KOPT-K1 (cell line): Measurements from ENCODE around the gene ATPAF2.

Source experiments
- H3K27ac ChIP-seq: fragments of 200-600 bp; sonication (generic); 2 replicates; pipeline ENCODE4 v1.5.1; 2016; ENCODE audit warnings: antibody characterized with exemption, mild to moderate bottlenecking, low read depth, low read length; ENCODE audit not compliant: poor library complexity, severe bottlenecking
- H3K36me3 ChIP-seq: fragments of 200-600 bp; sonication (generic); 2 replicates; pipeline ENCODE4 v1.5.1; 2017; ENCODE audit warnings: antibody characterized with exemption, mild to moderate bottlenecking, low read length, moderate library complexity; ENCODE audit not compliant: insufficient read depth
- H3K9me3 ChIP-seq: fragments of 200-600 bp; sonication (generic); 2 replicates; pipeline ENCODE4 v1.5.1; 2017; ENCODE audit warnings: antibody characterized with exemption, low read length, mild to moderate bottlenecking; ENCODE audit not compliant: insufficient read depth, poor library complexity, severe bottlenecking

ATPAF2 gene

GRCh38 chr17:18045691-18046350 is 6.9 kb upstream of the ATPAF2 start:
- Histone ChIP-seq H3K27ac (no peak overlapping the region), H3K36me3 (peaks cover 58% of the 10 kb centered on the region), H3K9me3 (no peaks in the 10 kb centered on the region)

DNA sequence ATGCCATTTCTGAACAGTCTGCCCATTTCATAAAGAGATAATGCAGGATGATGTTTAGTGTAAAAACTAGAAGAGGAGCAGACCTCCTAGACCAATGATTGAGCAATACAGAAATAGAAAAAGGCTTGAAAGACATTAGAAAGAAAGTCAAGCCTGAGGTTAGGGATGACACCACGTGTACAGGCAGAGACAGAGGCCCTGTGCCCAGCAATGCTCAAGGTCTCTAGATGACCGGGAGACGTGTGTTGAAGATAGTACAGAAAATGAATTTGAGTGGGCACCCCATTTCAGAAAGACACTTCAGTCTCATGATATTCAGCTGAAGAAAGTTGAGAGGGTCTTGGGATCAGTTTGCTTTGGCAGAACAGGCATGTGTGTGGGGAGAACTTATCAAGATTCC is 5.6 kb upstream of the ATPAF2 start:
- Histone ChIP-seq H3K9me3 (no peaks in the 10 kb centered on the region), H3K27ac (peak overlapping the region; percentile 23), H3K36me3 (peaks cover 47% of the 10 kb centered on the region)

DNA sequence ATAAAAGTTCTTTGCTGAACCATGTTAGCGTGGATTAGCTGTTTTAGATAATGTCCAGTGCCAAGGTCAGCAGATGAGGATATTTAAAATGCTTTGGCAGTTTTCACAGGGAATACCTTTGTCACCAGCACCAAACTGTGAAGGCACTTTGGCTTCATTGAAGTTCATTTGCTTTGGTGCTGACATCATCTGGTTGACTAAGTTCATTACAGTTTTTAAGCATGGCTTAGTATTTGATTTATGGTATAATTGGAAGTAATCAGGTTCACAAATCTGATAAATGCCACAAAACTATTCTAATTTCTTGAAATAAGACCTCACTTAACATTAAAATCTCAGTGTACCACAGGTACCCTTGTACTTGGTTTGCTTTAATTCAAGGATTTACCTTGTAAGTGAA is 4.5 kb upstream of the ATPAF2 start:
- Histone ChIP-seq H3K9me3 (no peaks in the 10 kb centered on the region), H3K27ac (peak overlapping the region; percentile 58), H3K36me3 (peaks cover 44% of the 10 kb centered on the region)

- peak overlapping the region; percentile 58 for H3K27ac ChIP-seq
- peaks cover 41% of the 10 kb centered on the region for H3K36me3 ChIP-seq
- H3K9me3 ChIP-seq: no peaks in the 10 kb centered on the region
Observed at GRCh38 chr17:18042983-18043382, 4.0 kb upstream of the ATPAF2 start.

GRCh38 chr17:18041776-18042175 is 2.8 kb upstream of the ATPAF2 start:
- peak overlapping the region; percentile 15 for H3K27ac ChIP-seq
- H3K36me3 ChIP-seq: peaks cover 29% of the 10 kb centered on the region
- H3K9me3 ChIP-seq: no peaks in the 10 kb centered on the region

DNA sequence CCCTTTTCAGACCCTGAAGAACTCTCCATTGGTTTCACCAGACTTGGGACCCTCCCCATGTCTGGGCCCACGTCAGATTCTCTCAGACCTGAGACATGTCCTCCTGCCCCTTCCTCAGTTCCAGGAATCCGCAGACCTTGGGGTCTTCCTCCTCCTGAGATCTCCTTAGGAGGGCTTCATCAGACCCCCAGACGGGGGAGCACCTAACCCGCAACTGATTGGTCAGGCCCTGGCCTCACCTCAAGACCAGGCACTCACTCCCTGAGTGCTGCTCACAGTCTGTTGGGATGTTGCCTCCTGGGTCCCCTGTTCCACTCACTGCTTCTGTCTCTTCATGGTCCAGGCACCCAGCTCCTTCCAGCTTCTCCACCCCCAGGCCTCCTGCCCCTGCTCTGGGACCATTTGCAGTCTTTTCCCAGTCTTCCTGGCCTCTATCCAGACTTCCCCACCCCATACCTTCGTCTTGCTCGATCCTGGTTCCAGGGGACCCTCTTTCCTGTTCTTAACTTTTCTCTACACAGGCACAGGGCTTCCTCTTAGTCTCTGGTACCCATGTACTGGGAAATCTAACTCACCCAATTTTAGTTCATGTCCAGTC is 1.4 kb upstream of the ATPAF2 start:
- peak overlapping the region; percentile 71 for H3K27ac ChIP-seq
- no peaks in the 10 kb centered on the region for H3K9me3 ChIP-seq
- peaks cover 17% of the 10 kb centered on the region for H3K36me3 ChIP-seq

DNA sequence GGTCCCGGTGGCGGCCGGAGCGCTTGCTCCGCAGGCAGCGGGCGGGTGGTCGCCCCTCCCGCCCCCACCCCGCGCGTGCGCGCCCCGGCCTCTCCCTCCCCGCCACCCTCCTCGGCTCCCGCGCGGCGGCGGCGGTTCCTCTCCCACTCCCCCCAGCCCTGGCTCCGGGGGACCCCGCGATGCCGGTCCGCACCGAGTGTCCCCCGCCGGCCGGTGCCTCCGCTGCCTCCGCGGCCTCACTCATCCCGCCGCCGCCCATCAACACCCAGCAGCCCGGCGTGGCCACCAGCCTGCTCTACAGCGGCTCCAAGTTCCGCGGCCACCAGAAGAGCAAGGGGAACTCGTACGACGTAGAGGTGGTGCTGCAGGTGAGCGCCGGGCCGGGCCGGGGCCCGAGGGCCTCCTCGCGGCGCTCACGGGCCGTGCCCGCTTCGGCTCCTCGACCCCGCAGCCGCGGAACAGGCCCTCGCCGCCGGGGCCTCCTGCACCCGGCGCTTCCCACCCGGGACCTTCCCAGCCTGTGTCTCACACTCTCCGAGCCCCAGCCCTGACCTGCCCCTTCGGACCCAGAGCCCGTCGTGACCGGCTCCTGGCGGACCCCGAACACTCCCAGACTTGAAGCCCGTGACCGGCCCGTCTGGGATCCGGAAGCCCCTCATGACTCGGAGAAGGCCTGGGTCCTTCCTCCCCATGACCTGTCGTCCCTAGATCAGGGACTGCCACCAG is 730 bp upstream of the ATPAF2 start:
- Histone ChIP-seq H3K27ac (peak overlapping the region; percentile 71), H3K36me3 (peaks cover 10% of the 10 kb centered on the region), H3K9me3 (no peaks in the 10 kb centered on the region)

- no peaks in the 10 kb centered on the region for H3K9me3 ChIP-seq
- H3K36me3 ChIP-seq: no peaks in the 10 kb centered on the region
- peak overlapping the region; percentile 71 for H3K27ac ChIP-seq
Observed at GRCh38 chr17:18038149-18038850, 668 bp downstream of the ATPAF2 start.

DNA sequence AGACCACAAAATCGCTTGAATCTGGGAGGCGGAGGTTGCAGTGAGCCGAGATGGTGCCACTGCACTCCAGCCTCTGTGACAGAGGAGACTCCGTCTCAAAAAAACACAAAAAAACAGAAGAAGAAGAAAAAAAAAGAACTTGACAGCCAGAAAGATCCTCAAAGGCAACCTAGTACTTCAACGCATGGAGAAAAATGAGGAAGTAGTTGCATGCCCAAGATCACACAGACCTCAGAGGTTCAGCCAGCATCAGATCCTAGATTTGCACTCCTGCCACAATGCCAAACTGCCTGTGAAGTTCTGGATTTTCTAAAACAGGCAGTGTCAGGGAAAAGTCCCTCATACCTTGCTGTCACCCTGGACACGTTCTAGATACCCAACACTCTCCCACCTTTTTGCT is 1.5 kb downstream of the ATPAF2 start:
- Histone ChIP-seq H3K27ac (no peak overlapping the region), H3K36me3 (no peaks in the 10 kb centered on the region), H3K9me3 (no peaks in the 10 kb centered on the region)

GRCh38 chr17:18035704-18036103 is 3.3 kb downstream of the ATPAF2 start:
- no peaks in the 10 kb centered on the region for H3K9me3 ChIP-seq
- H3K36me3 ChIP-seq: no peaks in the 10 kb centered on the region
- no peak overlapping the region for H3K27ac ChIP-seq

DNA sequence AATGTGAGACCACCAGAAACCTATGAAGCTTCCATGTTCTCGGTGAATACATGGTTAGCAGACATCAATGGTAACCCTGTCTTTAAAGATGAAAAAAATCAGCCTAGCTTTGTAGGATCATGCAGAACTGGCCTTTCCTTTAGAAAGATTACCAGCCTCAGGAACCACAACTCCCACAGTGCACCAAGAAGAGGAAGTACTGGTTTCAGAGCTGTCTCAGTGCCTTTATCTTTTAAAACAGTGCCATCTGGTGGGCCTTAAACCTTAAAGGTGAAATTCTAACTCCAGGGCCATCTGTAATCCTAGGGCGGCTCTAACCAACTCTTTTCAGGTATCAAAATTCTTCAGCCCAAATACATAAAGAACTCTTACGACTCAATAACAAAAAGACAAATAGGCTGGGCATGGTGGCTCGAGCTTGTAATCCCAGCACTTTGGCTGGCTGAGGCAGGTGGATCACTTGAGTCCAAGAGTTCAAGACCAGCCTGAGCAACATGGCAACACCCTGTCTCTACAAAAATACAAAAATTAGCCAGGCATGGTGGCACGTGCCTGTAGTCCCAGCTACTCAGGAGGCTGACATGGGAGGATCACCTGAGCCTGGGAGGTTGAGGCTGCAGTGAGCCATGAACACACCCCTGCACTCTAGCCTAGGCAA is 5.4 kb downstream of the ATPAF2 start:
- no peaks in the 10 kb centered on the region for H3K9me3 ChIP-seq
- no peak overlapping the region for H3K27ac ChIP-seq
- H3K36me3 ChIP-seq: no peaks in the 10 kb centered on the region

DNA sequence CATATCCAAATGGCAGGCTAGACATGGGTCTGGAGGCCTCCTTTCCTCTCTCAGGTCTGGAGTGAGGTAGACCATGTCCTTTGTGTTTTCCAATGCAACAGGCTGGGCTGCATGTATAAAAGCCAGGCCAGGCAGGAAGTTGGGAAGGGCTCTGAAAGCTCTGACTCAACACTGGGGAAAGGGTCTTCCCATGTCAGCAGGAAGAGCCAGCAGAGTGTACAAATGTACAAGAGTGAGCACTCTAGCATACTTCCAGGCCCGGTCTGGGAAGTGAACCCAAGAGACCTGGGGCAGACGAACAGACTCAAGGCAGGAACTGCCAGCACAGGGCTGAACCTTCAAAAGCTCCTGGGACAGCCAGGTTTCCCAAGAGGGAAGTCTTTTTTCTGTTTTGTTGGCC is 7.0 kb downstream of the ATPAF2 start:
- Histone ChIP-seq H3K27ac (no peak overlapping the region), H3K9me3 (no peaks in the 10 kb centered on the region), H3K36me3 (peaks cover 12% of the 10 kb centered on the region)

- Histone ChIP-seq H3K36me3 (peaks cover 17% of the 10 kb centered on the region), H3K27ac (no peak overlapping the region), H3K9me3 (no peaks in the 10 kb centered on the region)
Observed at GRCh38 chr17:18028952-18029540, 9.9 kb downstream of the ATPAF2 start.

DNA sequence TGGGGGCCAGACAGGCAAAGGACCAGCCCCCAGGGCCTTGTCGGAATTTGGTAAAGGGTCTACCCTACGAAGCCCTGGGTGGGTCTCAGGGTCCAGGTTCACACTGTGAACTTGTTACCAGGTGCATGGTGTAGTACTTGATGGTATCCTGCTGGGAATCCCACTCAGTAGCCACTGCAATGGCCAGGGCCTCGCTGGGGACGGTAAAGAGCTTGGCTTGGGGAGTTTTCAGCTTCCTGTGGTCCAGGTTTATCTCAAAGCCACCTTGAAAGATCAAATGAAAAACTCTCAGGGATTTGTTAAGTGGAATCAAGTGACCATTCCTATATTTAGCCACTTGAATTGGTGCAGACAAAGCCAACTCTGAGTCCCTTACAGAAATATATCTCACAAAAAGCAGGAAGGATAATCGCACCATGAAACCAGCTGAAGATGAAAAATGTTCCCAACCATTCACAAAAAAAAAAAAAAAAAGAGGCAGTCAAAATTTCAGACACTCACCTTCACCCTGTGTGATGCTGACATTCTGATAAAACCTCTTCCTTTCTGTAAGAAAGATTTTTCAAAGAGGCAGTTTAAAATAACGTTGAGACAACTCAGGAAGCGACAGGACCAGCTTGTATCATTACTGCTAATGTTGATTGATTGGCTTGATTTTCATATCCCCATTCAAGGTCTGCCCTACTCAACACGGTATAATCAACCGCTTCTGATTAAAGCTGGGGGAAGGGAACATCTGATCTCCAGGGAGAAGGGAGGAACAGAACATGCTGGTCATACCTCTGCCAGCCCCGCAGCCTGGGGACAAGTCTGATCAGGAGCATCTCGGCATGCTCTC is 10.6 kb downstream of the ATPAF2 start:
- no peaks in the 10 kb centered on the region for H3K9me3 ChIP-seq
- H3K27ac ChIP-seq: no peak overlapping the region
- H3K36me3 ChIP-seq: peaks cover 18% of the 10 kb centered on the region
